ENCODE measurements around the gene MAP2K6.

MAP2K6 gene

DNA sequence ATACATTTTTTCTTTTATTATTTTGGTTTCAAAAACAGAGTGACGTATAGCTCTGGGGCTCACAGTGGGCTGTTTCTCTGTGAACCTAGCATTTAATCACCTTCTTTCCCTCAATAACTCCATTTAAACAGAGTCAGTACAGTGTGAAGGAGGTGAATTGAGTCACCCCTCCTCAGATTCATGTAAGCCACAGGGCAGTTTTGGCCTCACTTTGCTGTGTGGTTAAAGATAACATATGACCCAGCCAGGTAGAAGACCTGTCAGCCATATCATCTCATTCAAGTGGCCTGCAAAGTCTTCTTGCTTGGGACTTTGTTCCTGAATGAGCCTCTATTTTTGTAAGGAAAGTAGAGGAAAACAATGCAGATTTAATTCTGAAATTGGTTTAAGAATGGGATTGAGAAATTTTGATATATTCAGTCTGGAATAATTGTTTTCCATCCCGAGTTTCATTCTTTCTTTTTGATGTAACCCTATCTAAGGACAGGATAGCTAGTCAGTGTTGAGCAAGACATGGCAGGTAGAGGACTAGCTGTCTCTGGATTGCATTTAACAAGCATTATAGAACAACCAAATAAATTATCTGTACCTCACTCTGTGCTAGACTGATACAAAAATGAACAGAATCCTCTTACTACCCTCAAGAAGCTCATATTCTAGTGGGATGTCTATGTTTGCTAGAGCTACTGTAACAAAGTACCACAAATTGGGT is 13.1 kb downstream of the MAP2K6 start:
- DNase-seq: no peak

- no peak for DNase-seq
These were observed 13.9 kb downstream of the MAP2K6 start for GRCh38 chr17:69428252-69428980.

GRCh38 chr17:69430488-69430887 is 16.0 kb downstream of the MAP2K6 start:
- DNase-seq: no peak

- DNase-seq: no peak
These were observed 17.3 kb downstream of the MAP2K6 start for GRCh38 chr17:69431835-69432234.

DNA sequence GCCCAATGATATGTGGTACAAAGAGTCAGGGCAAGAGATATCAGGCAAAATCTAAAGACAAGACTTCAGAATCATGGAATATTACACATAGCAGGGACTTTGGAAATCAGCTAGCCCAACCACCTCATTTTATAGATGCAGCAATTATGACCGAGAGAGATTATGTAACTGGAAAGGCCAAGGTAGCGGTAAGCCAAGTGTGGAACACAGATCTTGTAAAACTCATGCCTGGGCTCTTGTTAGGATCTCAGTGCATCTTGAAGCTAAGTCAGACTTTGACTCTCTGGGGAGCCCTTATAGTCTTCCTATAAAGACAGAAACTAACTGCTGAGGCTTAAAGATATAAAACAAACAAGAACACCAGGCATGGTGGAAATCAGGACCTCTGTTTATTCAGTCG is 18.6 kb downstream of the MAP2K6 start:
- no peak for DNase-seq

DNA sequence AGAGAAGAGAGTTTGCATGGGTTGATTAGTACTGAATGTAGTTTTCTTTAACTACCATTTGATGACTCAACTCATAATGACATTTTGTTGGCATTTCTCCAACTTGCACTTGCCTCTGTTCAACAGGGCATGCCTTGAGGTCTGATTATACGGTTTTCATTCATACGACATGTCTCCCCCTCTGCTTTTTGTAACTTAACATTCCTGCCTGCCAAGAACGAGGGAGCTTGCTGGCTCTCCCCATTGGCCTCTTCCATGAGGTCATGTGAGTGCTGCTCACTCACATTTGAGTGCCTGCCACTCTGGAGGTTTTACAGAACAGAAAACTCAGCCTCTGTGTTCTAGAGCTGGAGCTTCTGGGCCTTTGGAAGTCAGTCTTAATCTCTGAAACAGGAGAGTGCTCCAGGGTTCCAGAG is 19.7 kb downstream of the MAP2K6 start:
- DNase-seq: no peak

GRCh38 chr17:69435971-69436696 is 21.6 kb downstream of the MAP2K6 start:
- DNase-seq: no peak

- DNase-seq: no peak
These were observed 23.0 kb downstream of the MAP2K6 start for GRCh38 chr17:69437475-69437874.

DNA sequence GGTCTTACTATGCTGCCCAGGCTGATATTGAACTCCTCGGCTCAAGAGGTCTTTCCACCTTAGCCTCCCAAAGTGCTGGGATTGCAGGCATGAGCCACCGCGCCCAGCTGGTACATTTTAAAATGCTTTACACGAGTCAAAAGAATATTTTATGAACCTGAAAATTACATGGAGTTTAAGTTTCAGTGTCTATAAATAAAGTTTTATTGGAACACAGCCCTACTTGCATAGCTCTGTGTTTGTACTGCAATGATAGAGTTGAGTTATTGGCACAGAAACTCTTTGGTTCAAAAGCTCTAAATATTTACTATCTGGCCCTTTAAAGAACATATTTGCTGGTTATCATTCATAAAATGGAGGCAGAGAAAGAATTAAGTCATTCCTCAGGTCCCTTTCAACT is 24.3 kb downstream of the MAP2K6 start:
- DNase-seq: no peak

DNA sequence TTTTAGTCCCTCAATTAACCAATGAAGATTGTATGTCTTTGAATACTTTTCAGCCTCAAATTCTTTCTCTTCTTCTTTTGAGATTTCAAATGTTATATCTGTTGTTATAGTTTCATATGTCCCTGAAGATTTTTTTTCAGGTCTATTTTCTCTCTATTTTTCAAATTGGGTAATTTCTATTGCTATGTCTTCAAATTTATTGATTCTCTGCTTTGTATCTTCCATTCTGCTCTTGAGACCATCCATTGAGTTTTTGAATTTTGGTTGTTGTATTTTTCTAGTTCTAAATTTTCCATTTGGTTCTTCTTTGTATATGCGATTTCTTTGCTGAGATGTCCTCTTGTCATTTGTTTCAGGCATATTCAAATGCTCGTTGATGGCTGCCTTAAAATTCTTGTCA is 26.7 kb downstream of the MAP2K6 start:
- no peak for DNase-seq

DNA sequence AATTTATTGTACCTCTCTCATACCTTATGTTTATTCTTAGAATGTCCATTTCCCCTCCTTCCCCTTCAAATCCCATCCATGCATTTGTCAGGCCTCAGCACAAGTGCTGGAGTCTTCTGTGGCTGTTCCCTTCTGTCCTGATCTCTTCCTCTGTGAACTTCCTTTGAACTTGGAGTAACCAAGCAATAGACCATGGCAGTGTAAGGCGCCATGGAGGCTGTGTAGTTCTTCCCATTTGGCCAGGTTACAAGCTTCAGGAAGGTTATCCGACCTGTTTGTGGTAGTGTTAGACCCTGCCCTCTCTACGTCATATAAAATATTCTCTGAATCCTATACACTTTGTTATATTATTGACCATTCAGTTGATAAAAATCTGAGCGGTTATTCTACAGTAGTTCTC is 28.6 kb downstream of the MAP2K6 start:
- no peak for DNase-seq

DNA sequence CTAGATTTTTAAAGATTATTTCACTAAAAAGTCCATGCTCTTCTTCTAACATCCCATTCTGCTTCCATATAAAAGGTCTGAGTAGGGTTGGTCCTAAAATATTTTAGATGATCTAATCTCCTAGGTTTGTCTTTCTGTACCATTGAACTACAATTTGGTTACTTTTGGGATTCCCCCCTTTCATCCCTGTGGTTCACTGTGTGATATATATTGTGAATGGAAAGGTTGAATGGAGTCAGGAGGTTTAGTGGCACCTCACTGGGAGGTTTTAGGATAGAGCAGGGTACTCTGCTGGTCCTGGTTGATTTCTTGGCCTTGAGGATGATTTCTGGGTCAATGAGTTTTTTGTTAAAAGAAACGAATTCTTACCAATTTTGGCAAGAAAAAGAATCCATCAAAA is 29.5 kb downstream of the MAP2K6 start:
- no peak for DNase-seq

GRCh38 chr17:69445132-69445531 is 30.6 kb downstream of the MAP2K6 start:
- DNase-seq: no peak

- no peak for DNase-seq
These were observed 33.2 kb downstream of the MAP2K6 start for GRCh38 chr17:69447726-69448125.

DNA sequence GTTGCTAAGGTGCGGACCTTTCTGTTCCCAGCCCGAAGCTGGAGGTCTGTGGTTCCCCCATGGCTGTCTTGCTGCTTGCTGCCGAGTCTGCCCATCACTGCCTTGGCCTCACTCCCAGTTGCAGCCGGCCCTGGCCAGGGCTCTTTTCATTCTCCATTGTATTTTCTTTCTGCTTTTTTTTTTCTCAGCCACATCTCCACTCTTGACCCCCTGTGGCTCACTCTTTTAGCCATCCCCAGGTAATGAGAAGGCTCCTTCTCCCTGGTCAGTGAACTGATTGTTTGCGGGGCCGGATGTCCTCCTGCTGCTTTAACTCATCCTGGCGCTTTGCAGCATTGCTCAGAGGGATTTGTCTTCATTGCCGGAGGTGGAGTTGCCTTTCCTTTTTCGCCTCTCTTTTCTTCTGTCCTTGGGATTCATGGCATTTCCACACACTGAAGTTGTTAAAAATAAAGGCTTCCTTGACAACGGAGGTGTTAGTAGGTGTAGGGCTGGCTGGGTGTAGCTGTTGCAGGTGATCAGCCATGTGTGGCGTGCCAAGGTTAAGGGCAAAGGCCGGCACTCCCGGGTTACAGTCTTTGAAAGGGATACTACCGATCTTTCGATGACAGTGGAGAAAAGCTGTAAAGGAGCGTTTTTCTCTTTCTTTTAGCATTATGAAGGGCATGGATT is 34.1 kb downstream of the MAP2K6 start:
- DNase-seq: no peak

DNA sequence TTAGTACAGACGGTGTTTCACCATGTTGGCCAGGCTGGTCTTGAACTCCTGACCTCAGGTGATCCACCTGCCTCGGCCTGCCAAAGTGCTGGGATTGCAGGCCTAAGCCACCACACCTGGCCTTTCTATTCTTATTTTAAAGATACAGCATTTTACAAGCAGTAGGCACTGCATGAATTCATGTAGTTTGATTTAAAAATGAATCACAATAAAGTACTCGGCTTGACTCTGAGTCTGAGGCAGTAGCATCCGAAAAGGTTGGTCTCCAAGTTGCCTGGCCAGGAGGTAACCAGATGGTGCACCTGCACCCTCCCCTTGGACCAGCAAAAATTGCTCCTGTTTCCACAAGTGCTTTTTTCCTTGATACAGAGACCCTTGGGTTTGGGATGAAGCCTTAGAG is 35.6 kb downstream of the MAP2K6 start:
- no peak for DNase-seq

GRCh38 chr17:69450918-69451317 is 36.4 kb downstream of the MAP2K6 start:
- DNase-seq: no peak

DNA sequence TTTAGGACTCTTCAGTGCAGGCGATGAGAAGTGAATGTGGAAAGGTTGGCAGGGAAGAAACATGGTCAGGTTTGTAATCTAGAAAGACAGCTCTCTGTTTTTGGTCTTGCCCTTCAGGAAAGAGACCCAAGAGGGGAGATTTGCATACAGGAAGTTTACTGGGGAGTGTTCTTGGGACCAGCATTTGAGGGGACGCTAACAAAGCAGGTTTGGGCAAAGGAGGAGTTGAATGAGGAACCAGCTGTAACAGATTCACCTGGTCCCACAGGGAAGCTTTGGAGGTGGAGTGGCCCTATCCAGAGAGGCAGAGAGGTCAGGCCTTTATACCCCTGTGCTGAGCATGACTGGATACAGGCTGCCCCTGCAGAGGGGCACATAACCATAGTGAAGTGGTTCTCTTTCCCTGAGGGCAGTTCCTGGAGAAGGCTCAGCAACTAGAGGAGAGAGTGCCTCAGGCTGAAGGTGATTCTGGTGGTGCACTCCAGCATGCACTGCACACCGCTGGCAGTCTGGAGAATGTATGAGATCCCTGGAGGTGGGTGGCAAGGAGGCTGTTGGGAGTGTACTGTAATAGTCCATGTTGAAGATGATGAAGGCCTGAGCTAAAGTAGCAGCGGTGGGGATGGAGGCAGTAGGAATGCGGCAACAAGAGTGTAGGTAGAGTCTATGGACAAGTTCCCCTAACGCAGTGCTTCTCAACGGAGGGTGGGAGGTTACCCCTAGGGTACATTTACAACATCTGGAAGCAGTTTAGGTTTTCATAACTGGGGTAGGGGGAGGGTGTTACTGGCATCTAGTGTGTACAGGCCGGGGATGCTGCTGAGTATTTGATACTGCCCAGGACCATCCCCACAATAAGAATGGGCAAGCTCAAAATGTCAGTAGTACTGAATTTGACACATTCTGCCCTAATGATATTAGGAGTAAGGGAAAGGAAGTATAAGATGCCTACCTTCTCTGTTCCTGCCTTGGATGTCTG is 37.2 kb downstream of the MAP2K6 start:
- no peak for DNase-seq

DNA sequence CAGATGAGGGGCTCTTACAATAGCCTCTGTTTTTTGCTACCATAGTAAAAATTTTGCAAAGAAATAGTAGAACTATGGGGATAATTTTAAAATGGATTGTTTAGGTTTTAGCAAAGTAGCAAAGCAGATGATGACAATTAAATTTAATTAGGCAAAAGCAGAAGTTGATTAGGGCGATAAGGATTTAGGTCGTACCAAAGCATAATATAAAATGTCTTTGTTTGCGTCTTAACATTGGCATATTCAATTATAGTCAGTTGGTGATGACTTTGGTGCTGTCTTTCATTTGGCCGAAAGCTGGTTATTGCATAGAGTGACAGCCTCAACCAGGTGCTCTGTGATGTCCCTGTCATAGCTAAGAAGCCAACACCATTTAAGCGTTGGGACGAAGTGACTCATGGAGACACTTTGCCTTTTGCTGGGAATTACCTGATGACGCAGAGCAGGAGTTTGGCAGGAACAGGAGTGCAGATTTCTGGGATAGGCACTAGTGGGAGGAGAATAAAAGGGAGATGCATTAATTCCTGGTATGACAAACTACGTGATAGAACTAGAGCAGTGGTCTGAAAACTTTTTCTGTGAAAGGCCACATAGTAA is 38.3 kb downstream of the MAP2K6 start:
- no peak for DNase-seq

DNA sequence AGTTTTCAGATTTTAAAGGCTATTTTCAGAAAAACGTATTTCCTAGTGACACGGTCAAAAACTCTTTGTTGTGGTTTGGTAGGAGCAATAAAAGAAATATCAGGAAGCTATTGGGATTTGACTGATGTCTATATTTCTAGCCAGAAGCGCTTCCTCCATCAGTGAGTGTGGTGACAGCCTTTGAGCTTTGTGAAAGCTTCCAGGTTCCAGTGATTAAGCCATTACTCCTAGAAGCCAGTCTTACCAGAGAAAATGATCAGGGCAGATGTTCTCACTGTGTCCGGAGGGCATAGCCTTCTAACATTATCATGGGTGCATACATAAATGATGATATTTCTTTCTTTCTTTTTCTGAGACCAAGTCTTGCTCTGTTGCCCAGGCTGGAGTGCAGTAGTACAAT is 39.6 kb downstream of the MAP2K6 start:
- DNase-seq: no peak

- DNase-seq: no peak
These were observed 40.5 kb downstream of the MAP2K6 start for GRCh38 chr17:69455040-69455439.

DNA sequence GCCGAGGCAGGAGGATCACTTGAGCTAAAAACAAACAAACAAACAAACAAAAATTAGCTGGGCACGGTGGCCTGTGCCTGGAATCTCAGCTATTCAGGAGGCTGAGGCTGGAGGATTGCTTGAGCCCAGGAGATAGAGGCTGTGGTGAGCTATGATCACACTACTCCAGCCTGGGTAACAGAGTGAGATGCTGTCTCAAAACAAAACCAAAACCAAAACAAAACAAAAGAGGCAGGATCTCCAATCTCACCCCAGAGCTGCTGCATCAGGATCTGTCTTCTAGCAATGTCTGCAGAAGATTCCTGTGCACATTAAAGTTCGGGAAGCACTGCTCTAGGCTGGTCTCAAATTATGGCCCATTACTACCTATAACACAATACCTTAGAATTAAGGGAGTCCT is 43.1 kb downstream of the MAP2K6 start:
- no peak for DNase-seq

All from activated gamma-delta T cell treated with Interleukin-2 at 50 U/mL for 16 hours (primary cell).